K562 (cell line): ENCODE results near the gene TMEM116.

ENCODE experiments used
- CBFA2T2 ChIP-seq: fragments of 450-650 bp; conservative IDR thresholded peaks from 2 replicates; pipeline ENCODE4 v1.6.1; 2017; ENCODE audit warnings: mild to moderate bottlenecking
- CHD2 ChIP-seq: IDR thresholded peaks from 2 replicates; pipeline ENCODE4 v1.6.1; 2011; ENCODE audit warnings: low read depth, low read length
- CTCF ChIP-seq, 3 experiments: IDR thresholded peaks in 2 of 3; conservative IDR thresholded peaks in 1 of 3; 2 replicates each; pipeline ENCODE4 v1.5.1; 2011 to 2012; ENCODE audit warnings: low read length in 3 of 3, mild to moderate bottlenecking in 3 of 3, control low read depth in 2 of 3, improper control_type of control experiment in 1 of 3, inconsistent platforms in 1 of 3, low read depth in 1 of 3, mixed read lengths in 1 of 3, moderate library complexity in 1 of 3; ENCODE audit not compliant: insufficient read depth in 2 of 3
- FOXK2 ChIP-seq, 2 experiments: fragments of 450-650 bp; IDR thresholded peaks in 1 of 2; conservative IDR thresholded peaks in 1 of 2; 2 replicates each; pipeline ENCODE4 v1.6.1; 2016; ENCODE audit warnings: low read depth in 2 of 2, mild to moderate bottlenecking in 1 of 2
- GTF2F1 ChIP-seq: IDR thresholded peaks from 2 replicates; pipeline ENCODE4 v1.6.1; 2011; ENCODE audit warnings: low read depth, low read length, improper control_type of control experiment
- NEUROD1 ChIP-seq: fragments of 150-350 bp; IDR thresholded peaks from 2 replicates; pipeline ENCODE4 v1.6.1; 2014; ENCODE audit warnings: borderline replicate concordance, low read length, low read depth; ENCODE audit not compliant: partially characterized antibody
- RAD21 ChIP-seq, 2 experiments: fragments of 250-450 bp in 1 of 2; fragments of 450-650 bp in 1 of 2; sonication (Bioruptor Pico) in 1 of 2; formaldehyde crosslinking in 1 of 2; IDR thresholded peaks in 1 of 2; conservative IDR thresholded peaks in 1 of 2; 2 replicates each; pipeline versions ENCODE4 v1.4.0 to v1.8.0; 2020 to 2022; ENCODE audit warnings: mild to moderate bottlenecking in 2 of 2, moderate library complexity in 1 of 2
- RFX5 ChIP-seq: IDR thresholded peaks from 2 replicates; pipeline ENCODE4 v1.6.1; 2011; ENCODE audit warnings: low read depth, mild to moderate bottlenecking, improper control_type of control experiment, low read length
- SIX5 ChIP-seq, 2 experiments: IDR thresholded peaks; 2 replicates each; pipeline ENCODE4 v1.6.1; 2011; ENCODE audit warnings: low read length in 2 of 2, borderline replicate concordance in 1 of 2, low read depth in 1 of 2, mild to moderate bottlenecking in 1 of 2, moderate library complexity in 1 of 2; ENCODE audit not compliant: insufficient read depth in 1 of 2
- SMC3 ChIP-seq: conservative IDR thresholded peaks from 2 replicates; pipeline ENCODE4 v1.6.1; 2011; ENCODE audit warnings: low read depth, low read length, improper control_type of control experiment; ENCODE audit not compliant: insufficient read depth
- TAF9B ChIP-seq: fragments of 450-650 bp; IDR thresholded peaks from 2 replicates; pipeline ENCODE4 v1.6.1; 2018; ENCODE audit warnings: mild to moderate bottlenecking; ENCODE audit not compliant: partially characterized antibody
- ZBTB7A ChIP-seq: IDR thresholded peaks from 2 replicates; pipeline ENCODE4 v1.6.1; 2011; ENCODE audit warnings: low read depth, mild to moderate bottlenecking, low read length, moderate library complexity, borderline replicate concordance; ENCODE audit not compliant: control insufficient read depth
- ZKSCAN1 ChIP-seq: fragments of 150-350 bp; IDR thresholded peaks from 2 replicates; pipeline ENCODE4 v1.6.1; 2016; ENCODE audit warnings: low read depth, low read length
- ZNF431 ChIP-seq: sonication (generic); formaldehyde crosslinking; IDR thresholded peaks from 2 replicates; pipeline ENCODE4 v1.8.0; 2022; ENCODE audit warnings: mild to moderate bottlenecking, missing genetic modification reagents

- no peak for TF ChIP-seq RFX5
- no peak for TF ChIP-seq ZKSCAN1
- no peak for TF ChIP-seq GTF2F1
- TF ChIP-seq SMC3 = no peak
- TF ChIP-seq CTCF (IDR thresholded peaks at IDR 0.05 in 2 of 3, conservative IDR thresholded peaks at IDR 0.05 in 1 of 3; ENCODE audit: insufficient read depth in 2 of 3, low read depth in 1 of 3, low read length in 3 of 3) = no peak
- TF ChIP-seq TAF9B = no peak
- TF ChIP-seq NEUROD1 = no peak
- no peak for TF ChIP-seq FOXK2 (conservative IDR thresholded peaks at IDR 0.05 in 1 of 2, IDR thresholded peaks at IDR 0.05 in 1 of 2; ENCODE audit: low read depth in 2 of 2)
- no peak for TF ChIP-seq SIX5 (IDR thresholded peaks at IDR 0.05; ENCODE audit: borderline replicate concordance in 1 of 2, insufficient read depth in 1 of 2, low read depth in 1 of 2, low read length in 2 of 2)
- no peak for TF ChIP-seq CBFA2T2
- TF ChIP-seq CHD2 = no peak
- TF ChIP-seq ZNF431 (CRISPR knock-in tag) = no peak
- TF ChIP-seq RAD21 (CRISPR knock-in tag; conservative IDR thresholded peaks at IDR 0.05 in 1 of 2, IDR thresholded peaks at IDR 0.05 in 1 of 2) = no peak
- TF ChIP-seq ZBTB7A = no peak
Measured at GRCh38 chr12:111964935-111965334, 48.0 kb downstream of the TMEM116 start.
